ENCODE data around the gene CACNA1D.
"Not testable (repeated sequence)": the region's sequence is repeated elsewhere in the genome, so short reads cannot be mapped to it uniquely, and the experiment has no call there.

DNA sequence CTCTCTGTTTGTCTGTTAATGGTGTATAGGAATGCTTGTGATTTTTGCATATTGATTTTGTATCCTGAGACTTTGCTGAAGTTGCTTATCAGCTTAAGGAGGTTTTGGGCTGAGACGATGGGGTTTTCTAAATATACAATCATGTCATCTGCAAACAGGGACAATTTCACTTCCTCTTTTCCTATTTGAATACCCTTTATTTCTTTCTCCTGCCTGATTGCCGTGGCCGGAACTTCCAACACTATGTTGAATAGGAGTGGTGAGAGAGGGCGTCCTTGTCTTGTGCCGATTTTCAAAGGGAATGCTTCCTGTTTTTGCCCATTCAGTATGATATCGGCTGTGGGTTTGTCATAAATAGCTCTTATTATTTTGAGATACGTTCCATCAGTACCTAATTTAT lies 24.7 kb upstream of the CACNA1D start:
- TF ChIP-seq BHLHE40 (IDR thresholded peaks at IDR 0.05; ENCODE audit: borderline replicate concordance); SUZ12 (IDR thresholded peaks at IDR 0.05); NFRKB (IDR thresholded peaks at IDR 0.05); SP1 (IDR thresholded peaks at IDR 0.05); ELF4 (IDR thresholded peaks at IDR 0.05): not testable (repeated sequence)
- TF ChIP-seq, protein P1, sequence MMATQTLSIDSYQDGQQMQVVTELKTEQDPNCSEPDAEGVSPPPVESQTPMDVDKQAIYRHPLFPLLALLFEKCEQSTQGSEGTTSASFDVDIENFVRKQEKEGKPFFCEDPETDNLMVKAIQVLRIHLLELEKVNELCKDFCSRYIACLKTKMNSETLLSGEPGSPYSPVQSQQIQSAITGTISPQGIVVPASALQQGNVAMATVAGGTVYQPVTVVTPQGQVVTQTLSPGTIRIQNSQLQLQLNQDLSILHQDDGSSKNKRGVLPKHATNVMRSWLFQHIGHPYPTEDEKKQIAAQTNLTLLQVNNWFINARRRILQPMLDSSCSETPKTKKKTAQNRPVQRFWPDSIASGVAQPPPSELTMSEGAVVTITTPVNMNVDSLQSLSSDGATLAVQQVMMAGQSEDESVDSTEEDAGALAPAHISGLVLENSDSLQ (IDR thresholded peaks at IDR 0.05) = not testable (repeated sequence)

All from HEK293T (cell line).